Amniotic stem cell (primary cell): Measurements from ENCODE around the gene ZMAT1.
A peak's percentile ranks its signal among the peaks of the same experiment; 100 is the strongest.
"Not testable (repeated sequence)": the region's sequence is repeated elsewhere in the genome, so short reads cannot be mapped to it uniquely, and the experiment has no call there.

Source experiments
- DNase-seq: peaks from one replicate; lab custom pipeline; 2025; lab: John Stamatoyannopoulos, UW

The ZMAT1 gene

DNA sequence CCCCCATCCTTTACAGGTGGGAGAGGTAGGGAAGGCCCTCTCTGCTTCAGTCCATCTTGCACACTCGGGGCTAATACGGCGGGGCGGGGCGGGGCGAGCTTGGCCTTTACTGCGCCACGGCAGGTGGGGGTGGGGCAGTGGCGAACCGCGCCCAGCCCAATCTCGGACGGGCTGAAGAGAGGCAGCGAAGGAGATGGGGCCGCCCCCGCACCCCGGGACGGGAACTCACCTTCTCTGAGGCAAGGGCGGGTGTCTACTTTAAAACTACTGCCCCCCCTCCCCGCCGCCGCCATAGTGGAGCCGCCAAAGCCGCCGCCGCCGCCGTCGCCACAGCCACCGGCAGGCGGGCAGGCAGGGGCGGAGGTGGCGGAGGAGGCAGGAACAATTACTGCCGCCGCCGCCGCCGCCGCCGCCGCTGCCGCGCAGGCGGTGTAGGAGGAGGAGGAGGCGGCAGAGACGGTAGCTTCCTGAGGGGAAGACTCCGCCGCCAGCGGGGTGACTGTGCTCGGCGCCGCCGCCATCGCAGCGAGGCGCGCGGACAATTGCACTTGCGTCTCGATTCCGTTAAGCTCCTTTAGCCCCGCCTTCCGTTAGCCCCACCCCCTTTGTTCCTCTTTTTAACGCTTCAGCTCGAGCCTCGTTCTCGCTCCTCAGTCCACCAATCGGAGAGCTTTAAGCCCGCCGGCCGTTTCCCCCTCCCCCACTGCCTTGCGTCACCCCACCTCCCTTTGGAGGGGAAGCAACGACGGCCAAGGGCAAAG lies at the start of gene ZMAT1:
ZMAT1 (minus strand) TSS at position 540 of the 761 bp plus-strand sequence; CDS start at position 521, 19 bp downstream.
- DNase-seq: peak; percentile 51

DNA sequence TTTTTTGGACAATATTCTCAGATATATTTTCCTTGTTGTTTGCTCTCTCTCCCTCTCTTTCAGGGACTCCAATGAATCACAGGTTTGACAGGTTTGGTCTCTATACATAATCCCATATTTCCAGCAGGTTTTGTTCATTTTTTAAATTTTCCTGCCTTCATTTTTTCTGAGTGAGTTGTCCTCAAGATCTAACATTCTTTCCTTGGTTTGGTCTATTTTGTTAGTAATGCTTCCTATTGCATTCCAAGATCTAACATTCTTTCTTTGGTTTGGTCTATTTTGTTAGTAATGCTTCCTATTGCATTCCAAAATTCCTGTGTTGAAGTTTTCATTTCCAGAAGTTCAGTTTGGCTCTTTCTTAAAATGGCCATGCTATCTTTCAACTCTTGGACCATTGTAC lies 45.3 kb upstream of the ZMAT1 start:
- DNase-seq: no peak

DNA sequence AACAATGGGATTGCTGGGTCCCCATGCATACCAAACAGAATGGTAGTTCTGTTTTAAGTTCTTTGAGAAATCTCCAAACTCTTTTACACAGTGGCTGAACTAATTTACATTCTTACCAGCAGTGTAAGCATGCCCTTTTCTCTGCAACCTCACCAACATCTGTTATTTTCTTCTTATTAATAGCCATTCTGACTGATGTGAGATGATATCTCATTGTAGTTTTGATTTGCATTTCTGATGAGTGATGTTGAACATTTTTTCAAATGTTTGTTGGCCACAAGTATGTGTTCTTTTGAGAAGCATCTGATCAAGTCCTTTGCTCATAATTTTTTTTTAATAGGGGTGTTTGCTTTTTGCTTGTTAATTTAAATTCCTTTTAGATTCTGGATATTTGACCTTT lies 41.2 kb upstream of the ZMAT1 start:
- no peak for DNase-seq

DNA sequence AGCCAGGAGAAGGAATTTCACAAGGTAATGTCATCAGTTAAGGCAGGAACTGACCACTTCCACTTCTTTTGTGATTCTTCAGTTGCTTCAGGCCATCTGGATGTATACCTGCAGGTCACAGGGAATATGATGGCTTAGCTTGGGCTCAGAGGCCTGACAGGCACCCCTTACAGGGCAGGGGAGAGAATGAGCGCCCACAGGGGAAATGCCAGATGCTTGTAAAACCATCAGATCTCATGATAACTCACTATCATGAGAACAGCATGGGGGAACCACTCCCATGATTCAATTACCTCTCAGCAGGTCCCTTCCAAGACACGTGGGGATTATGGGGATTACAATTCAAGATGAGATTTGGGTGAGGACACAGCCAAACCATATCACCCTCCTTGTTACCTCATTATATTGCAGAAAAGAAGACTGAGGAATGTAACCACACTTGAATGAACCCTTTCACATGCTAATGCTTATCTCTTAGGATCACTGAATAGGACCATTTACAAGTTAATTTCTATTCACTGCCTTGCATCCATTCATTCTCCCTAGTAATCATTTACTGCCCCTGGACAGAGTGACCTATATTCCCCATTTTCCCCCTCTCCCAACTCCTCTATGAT lies 33.2 kb upstream of the ZMAT1 start:
- not testable (repeated sequence) for DNase-seq

GRCh38 chrX:101958139-101958538 lies 26.3 kb upstream of the ZMAT1 start:
- DNase-seq: no peak

DNA sequence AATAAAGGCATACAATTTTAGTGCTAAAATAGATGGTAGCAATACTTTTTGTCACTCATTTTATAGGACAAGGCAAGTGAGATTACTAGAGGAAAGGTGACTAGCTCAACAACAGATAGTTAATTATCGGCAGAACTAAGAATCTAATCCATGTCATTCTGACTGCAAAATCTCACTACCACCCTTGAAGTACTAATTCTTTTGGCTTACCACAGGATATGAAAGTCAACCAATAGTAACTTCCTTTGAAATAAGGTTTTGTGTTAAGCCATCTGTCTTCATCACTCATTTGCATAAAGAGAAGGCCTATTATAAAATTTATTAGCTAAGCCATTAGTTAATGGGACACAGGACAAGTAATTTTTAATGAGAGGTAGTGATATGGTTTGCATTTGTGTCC lies 25.3 kb upstream of the ZMAT1 start:
- no peak for DNase-seq

GRCh38 chrX:101956556-101956955 lies 24.7 kb upstream of the ZMAT1 start:
- no peak for DNase-seq

DNA sequence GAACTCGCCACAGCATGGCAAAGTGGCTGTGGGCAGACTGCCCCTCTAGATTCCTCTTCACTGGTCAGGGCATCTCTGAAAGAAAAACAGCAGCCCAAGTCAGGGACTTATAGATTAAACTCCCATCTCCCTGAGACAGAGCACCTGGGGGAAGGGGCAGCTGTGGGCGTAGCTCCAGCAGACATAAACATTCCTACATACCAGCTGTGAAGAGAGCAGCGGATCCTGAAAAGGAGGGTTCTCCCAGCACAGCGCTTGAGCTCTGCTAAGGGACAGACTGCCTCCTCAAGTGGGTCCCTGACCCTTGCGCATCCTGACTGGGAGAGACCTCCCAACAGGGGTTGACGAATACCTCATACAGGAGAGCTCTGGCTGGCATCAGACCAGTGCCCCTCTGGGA lies 18.8 kb upstream of the ZMAT1 start:
- no peak for DNase-seq

DNA sequence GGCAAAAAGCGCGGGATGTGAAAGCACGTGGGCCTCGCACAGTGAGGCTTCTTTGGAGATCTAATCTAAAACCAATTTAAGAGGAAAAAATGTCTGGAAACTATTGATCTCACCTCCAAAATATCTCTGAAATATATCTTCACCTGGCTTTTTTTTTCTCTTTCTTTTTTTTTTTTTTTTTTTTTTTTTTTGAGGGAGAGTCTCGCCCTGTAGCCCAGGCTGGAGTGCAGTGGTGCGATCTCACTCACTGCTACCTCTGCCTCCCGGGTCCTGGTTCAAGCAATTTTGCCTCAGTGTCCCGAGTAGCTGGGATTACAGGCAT lies 383 bp upstream of the ZMAT1 start:
- DNase-seq: no peak

- no peak for DNase-seq
Measured at GRCh38 chrX:101931136-101931487, 715 bp downstream of the ZMAT1 start.

DNA sequence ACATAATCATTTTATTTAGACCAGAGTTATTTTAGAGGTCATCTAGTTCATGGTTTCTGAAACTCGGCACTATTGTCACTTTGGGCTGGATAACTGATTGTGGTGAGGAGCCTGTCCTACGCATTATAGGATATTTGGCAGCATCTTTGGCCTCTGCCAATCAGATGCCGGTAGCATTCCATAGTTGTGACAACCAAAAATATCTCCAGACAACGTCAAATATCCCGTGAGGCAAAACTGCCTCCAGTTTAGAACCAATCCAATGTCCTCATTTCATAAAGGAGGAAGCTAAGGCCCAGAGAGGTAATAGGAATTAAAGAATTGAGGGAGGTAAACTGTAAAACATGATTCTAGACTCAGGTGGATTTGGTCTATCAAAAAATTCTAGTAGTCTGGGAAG lies 6.1 kb downstream of the ZMAT1 start:
- DNase-seq: no peak

GRCh38 chrX:101918751-101919150 lies 13.1 kb downstream of the ZMAT1 start:
- no peak for DNase-seq

- DNase-seq: no peak
Measured at GRCh38 chrX:101906136-101906796, 25.6 kb downstream of the ZMAT1 start.

GRCh38 chrX:101904996-101905395 lies 26.8 kb downstream of the ZMAT1 start:
- no peak for DNase-seq
